ENCODE measurements around the gene TNFRSF1B.

Gene TNFRSF1B

DNA sequence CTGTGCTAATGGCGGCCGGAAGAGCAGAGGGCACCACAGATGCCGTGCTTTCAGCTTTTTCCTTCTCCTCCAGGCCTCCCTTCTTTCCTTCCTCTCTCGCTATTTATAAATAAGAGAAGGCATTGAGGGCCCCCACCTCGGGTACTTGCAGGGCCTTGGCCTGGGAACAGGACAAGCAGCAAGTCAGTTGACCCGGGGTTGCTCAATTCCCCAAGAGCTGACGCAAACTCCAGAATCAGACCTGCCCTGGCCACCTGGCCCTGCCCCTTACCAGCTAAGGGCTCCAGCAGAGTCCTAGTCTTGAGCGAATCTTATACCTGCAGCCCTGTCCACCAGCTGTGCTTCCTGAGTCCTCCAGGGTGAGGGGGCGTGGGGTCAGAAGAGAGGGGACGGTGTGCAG, 13.5 kb downstream of the TNFRSF1B start:
- CTCF ChIA-PET = interaction anchor here (4.6 kb wide), 1 partner anchor 55 kb away, joined by 19 read pairs; no protein-coding TSS in a partner anchor
- no peak for DNase-seq (ENCODE audit: extremely low spot score)
- POLR2A ChIA-PET = no interaction called here
- no peak for TF ChIP-seq SUZ12 (IDR thresholded peaks at IDR 0.05)

DNA sequence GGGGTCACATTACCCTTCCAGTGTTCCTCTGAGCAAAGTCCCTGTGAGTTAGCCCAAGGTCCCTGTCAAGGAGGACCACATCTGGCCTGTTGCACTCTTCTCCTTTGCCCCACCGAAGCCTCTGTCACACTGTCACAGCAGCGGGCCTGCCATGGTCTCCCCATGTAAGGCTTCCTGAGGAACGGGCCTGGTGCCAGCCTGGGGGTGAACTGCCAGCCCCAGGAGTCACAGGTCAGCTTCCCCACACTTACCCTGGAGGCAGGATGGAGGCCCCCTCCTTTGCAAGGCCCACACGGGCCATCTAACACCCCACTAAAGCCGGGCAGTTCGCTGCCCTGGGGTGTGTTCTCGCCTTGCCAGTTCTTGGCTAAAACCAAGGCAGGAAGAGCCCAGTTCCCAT, 14.1 kb downstream of the TNFRSF1B start:
- TF ChIP-seq, protein P1, sequence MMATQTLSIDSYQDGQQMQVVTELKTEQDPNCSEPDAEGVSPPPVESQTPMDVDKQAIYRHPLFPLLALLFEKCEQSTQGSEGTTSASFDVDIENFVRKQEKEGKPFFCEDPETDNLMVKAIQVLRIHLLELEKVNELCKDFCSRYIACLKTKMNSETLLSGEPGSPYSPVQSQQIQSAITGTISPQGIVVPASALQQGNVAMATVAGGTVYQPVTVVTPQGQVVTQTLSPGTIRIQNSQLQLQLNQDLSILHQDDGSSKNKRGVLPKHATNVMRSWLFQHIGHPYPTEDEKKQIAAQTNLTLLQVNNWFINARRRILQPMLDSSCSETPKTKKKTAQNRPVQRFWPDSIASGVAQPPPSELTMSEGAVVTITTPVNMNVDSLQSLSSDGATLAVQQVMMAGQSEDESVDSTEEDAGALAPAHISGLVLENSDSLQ (IDR thresholded peaks at IDR 0.05) = no peak
- TF ChIP-seq BHLHE40 (IDR thresholded peaks at IDR 0.05; ENCODE audit: borderline replicate concordance) (no peak), HDGF (IDR thresholded peaks at IDR 0.05; ENCODE audit: borderline replicate concordance) (no peak), ZNF384 (IDR thresholded peaks at IDR 0.05) (no peak), ELF4 (IDR thresholded peaks at IDR 0.05) (no peak)
- ChIA-PET POLR2A (no interaction called here), CTCF (interaction anchor here (4.6 kb wide), 1 partner anchor 56 kb away, joined by 19 read pairs; no protein-coding TSS in a partner anchor)
- no peak for DNase-seq (ENCODE audit: extremely low spot score)

DNA sequence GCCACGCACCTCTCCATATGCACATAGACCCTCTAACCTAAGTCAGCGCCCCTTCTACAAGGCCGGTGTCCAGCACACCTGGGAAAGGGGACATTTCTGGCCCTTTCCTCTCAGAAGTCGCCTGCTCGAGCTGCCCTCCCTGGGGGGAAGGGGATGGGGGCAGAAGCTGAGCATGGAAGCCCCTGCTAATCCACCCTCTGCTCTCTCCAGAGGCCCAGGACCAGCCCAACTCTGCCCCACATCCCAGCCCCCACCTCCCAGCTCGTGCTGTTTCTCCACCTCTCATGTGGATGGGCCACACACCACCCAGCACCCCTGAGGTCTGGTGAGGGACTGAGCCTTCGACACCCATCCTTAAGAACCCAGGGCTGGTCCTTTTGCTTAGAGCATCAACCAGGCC, 14.8 kb downstream of the TNFRSF1B start:
- ChIA-PET POLR2A (no interaction called here), CTCF (interaction anchor here (4.6 kb wide), 1 partner anchor 56 kb away, joined by 19 read pairs; no protein-coding TSS in a partner anchor)
- no peak for DNase-seq (ENCODE audit: extremely low spot score)
- TF ChIP-seq NFRKB (IDR thresholded peaks at IDR 0.05) = no peak

DNA sequence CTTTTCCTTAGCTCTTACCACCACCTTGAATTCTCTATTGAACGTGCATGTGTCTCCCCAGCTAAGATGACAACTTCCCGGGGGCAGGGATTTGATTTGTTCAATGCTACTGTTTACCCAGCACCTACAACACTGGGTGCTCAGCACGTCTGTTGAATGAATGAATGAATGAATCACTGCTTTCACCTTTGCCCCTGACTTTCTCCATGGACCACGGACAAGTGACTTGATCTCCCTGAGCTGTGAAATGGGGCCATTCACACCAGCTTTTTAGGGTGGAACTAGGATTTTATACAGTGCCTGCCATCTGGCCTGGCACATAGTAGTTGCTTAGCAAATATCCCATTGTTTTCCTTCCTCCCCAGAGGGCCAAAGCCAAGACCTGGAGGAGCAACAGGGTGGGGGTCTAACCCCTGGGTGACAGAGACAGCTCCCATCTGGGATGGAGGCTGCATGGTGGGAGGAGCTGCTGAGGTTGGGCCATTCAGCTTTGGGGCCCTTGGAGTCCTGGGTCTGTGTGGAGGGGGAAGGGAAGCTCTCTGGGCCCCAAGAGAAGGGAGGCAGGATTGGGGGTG, 15.7 kb downstream of the TNFRSF1B start:
- POLR2A ChIA-PET = no interaction called here
- CTCF ChIA-PET = interaction anchor here (4.6 kb wide), 1 partner anchor 57 kb away, joined by 19 read pairs; no protein-coding TSS in a partner anchor
- DNase-seq (ENCODE audit: extremely low spot score) = no peak
- TF ChIP-seq FOXM1 (IDR thresholded peaks at IDR 0.05; ENCODE audit: borderline replicate concordance) (no peak), L3MBTL2 (conservative IDR thresholded peaks at IDR 0.05) (no peak), HDGF (IDR thresholded peaks at IDR 0.05; ENCODE audit: borderline replicate concordance) (no peak), BHLHE40 (IDR thresholded peaks at IDR 0.05; ENCODE audit: borderline replicate concordance) (no peak)

DNA sequence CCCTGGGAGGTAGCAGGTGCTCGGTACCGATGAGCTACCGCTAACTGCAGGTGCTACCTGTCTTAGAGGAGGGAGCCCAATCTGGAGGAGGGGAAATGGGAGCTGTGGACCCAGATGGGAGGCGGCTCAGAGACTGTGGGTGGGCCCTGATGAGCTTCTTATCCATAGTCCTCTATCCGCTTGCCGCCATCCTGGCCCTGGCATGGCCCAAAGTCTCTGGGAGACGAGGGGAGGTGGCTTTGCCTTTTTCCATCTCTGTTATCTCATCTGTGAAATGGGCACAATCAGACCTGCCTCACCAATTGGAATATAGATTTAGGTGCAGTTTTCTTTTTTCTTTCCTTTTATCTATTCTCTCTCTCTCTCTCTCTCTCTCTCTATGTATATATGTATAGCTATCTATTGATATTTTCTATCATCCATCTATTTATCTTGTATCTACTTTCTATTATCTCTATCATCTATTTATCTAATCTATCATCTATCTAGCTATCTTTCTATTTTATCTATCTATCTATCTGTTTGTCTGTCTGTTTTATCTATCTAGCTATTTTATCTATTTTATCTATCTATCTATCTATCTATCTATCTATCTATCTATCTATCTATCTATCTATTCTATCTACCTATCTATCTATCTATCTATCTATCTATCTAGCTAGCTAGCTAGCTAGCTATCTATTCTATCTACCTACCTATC, 16.5 kb downstream of the TNFRSF1B start:
- POLR2A ChIA-PET = no interaction called here
- CTCF ChIA-PET = interaction anchor here (4.6 kb wide), 1 partner anchor 58 kb away, joined by 19 read pairs; no protein-coding TSS in a partner anchor
- TF ChIP-seq FOXK2 (IDR thresholded peaks at IDR 0.05) (no peak), FOXA1 (IDR thresholded peaks at IDR 0.05) (no peak), ZNF384 (IDR thresholded peaks at IDR 0.05) (no peak), L3MBTL2 (conservative IDR thresholded peaks at IDR 0.05) (no peak)
- DNase-seq (ENCODE audit: extremely low spot score) = no peak

DNA sequence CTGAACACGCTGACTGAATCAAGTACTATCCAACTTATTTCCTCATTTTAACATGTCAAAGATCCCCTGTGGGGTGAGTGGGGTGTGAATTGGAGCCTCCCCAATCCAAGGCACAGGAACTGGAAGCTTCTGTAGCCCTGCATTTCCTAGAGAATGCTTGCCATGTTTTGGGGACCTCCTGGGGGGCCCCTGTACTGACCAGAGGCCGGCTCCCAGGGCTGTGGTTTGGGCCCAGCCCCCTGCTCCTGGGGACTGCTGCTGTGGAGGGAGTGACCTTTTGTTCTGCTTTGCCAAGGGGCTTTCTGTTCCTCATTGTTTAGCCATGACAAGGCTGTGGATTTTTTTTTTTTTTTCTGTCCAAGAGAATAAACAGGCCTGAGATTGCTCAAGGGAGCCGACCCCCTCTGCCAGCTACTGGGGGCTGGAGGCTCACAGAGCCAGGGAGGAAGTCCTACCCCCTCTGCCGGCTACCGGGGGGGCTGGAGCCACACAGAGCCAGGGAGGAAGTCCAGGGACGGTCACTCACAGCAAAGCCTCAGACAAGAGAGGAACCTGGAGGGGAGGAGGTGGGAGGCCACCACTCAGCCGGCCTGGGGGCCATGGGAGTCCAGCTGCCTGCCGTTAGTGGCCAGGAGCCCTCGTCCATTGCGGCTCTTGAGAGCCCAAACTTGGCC, 17.4 kb downstream of the TNFRSF1B start:
- TF ChIP-seq ELF4 (IDR thresholded peaks at IDR 0.05) (no peak), LEF1 (IDR thresholded peaks at IDR 0.05; ENCODE audit: borderline replicate concordance) (no peak), ZNF384 (IDR thresholded peaks at IDR 0.05) (no peak), SP1 (IDR thresholded peaks at IDR 0.05) (no peak), ARNT (IDR thresholded peaks at IDR 0.05) (no peak), BHLHE40 (IDR thresholded peaks at IDR 0.05; ENCODE audit: borderline replicate concordance) (no peak)
- ChIA-PET POLR2A (no interaction called here), CTCF (interaction anchor here (1.4 to 4.6 kb wide), 2 partner anchors 59 to 60 kb away, joined by 7 to 19 read pairs; no protein-coding TSS in a partner anchor)
- DNase-seq (ENCODE audit: extremely low spot score) = no peak

DNA sequence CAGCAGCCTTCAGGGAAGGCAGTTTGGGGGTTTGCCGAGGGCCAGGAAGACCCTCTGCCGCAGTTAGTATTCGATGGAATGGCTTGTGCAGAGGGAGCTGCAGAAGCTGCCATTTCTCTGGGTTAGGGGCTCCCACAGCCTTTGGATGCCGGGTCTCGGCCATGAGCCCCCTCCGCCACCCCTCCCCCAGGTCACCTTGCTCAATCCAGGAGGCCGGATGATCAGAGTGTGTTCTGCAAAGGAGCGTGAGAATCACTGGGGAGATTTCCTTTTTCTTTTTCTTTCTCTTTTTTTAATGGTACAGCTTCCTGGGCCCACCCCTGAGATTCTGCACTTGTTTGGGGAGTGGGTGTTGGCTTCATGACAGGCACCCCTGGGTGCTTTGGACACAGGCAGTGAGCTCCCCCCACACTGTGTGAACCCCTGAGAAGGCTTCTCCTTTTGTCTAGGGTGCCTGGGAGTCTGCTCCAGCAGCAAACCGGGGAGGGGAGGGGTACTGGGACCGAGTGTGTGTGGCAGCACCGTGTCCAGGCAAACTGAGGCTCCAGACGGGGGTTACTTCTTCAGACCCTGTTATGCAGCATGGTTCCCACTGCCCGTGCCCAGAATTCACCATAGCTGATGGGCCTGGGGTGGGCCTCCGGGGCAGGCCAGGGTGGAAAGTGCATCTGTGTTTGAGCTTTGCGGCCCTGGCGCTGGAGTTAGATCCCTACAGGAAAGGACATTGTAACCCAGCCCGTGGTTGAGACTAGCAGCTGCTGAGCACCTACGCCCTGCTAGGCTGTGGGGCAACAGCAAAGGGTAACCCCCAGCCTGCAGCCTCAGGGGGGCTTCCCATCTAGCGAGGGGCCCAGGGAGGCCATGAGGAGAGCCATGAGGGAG, 18.5 kb downstream of the TNFRSF1B start:
- TF ChIP-seq NFRKB (IDR thresholded peaks at IDR 0.05) (no peak), SP1 (IDR thresholded peaks at IDR 0.05) (no peak), SUZ12 (IDR thresholded peaks at IDR 0.05) (no peak), ARNT (IDR thresholded peaks at IDR 0.05) (no peak), ZNF384 (IDR thresholded peaks at IDR 0.05) (no peak), L3MBTL2 (conservative IDR thresholded peaks at IDR 0.05) (no peak), TARDBP (IDR thresholded peaks at IDR 0.05) (no peak), LEF1 (IDR thresholded peaks at IDR 0.05; ENCODE audit: borderline replicate concordance) (no peak), BHLHE40 (IDR thresholded peaks at IDR 0.05; ENCODE audit: borderline replicate concordance) (no peak), FOXM1 (IDR thresholded peaks at IDR 0.05; ENCODE audit: borderline replicate concordance) (no peak), CTBP1 (IDR thresholded peaks at IDR 0.05; ENCODE audit: borderline replicate concordance) (no peak), FOXA1 (IDR thresholded peaks at IDR 0.05) (no peak), HDGF (IDR thresholded peaks at IDR 0.05; ENCODE audit: borderline replicate concordance) (no peak), FOXK2 (IDR thresholded peaks at IDR 0.05) (no peak), ELF4 (IDR thresholded peaks at IDR 0.05) (no peak)
- TF ChIP-seq, protein P1 (IDR thresholded peaks at IDR 0.05) = no peak
- ChIA-PET POLR2A (no interaction called here), CTCF (interaction anchor here (1.4 kb wide), 1 partner anchor 61 kb away, joined by 7 read pairs; no protein-coding TSS in a partner anchor)
- DNase-seq (ENCODE audit: extremely low spot score) = no peak
